Vagina (tissue), 2 donors: ENCODE data around the gene CIAO2B. TPM values are rescaled to one million over a fixed set of nuclear protein-coding genes. Genes with fewer than 3 reads are reported as not detected.
"Not testable (repeated sequence)": the region's sequence is repeated elsewhere in the genome, so short reads cannot be mapped to it uniquely, and the experiment has no call there.

Experiments used
- DNase-seq, 2 donors: peaks; one replicate each; pipeline ENCODE4 v3.0.0-alpha.2; 2017; ENCODE audit errors: extremely low spot score in 2 of 2
- H3K27ac ChIP-seq: fragments of 200-600 bp; sonication (generic); one replicate; pipeline ENCODE4 v1.5.1; 2019
- H3K27me3 ChIP-seq: fragments of 200-600 bp; sonication (generic); one replicate; pipeline ENCODE4 v1.5.1; 2019
- H3K36me3 ChIP-seq, 2 donors: fragments of 200-600 bp; sonication (generic); one replicate each; pipeline ENCODE4 v1.5.1; 2017 to 2019
- H3K4me1 ChIP-seq: fragments of 200-600 bp; sonication (generic); one replicate; pipeline ENCODE4 v1.5.1; 2019
- H3K4me3 ChIP-seq, 2 donors: fragments of 200-600 bp; sonication (generic); 1 replicate in 1 of 2; 2 replicates in 1 of 2; pipeline ENCODE4 v1.5.1; 2016 to 2019
- H3K9me3 ChIP-seq: fragments of 200-600 bp; sonication (generic); one replicate; pipeline ENCODE4 v1.5.1; 2019
- POLR2A ChIP-seq, 2 donors: fragments of 450-650 bp; IDR thresholded peaks; one replicate each; pipeline ENCODE4 v1.6.1; 2017; ENCODE audit warnings: antibody characterized with exemption in 2 of 2, mild to moderate bottlenecking in 2 of 2, moderate library complexity in 2 of 2
- POLR2AphosphoS5 ChIP-seq, 2 donors: sonication (generic); formaldehyde crosslinking; IDR thresholded peaks; one replicate each; pipeline ENCODE4 v1.9.0; 2017; ENCODE audit warnings: antibody characterized with exemption in 2 of 2, mild to moderate bottlenecking in 2 of 2, low read depth in 1 of 2; ENCODE audit not compliant: insufficient read depth in 1 of 2
- intact Hi-C: fragments of 100-400 bp; cut with DNase I; formaldehyde crosslinking; loops from one replicate; pipeline ENCODE4 v1.15.1; 2023
- total RNA-seq: library from RNA; depleted of rRNA; stranded (reverse); fragments of >200 nt; gene quantifications from one replicate; pipeline ENCODE4 v1.2.3, GENCODE V29; 2016
- TF ChIP-seq, protein P1 (sequence below), 3 experiments: fragments of 450-650 bp in 2 of 3; fragments of 200-600 bp in 1 of 3; sonication (generic) in 1 of 3; IDR thresholded peaks; one replicate each; pipeline ENCODE4 v1.5.1; 2017 to 2019; ENCODE audit warnings: antibody characterized with exemption in 3 of 3, mild to moderate bottlenecking in 2 of 3, moderate library complexity in 2 of 3

Gene CIAO2B
- total RNA-seq, 1 donor from 2014 or later, result 105 TPM

DNA sequence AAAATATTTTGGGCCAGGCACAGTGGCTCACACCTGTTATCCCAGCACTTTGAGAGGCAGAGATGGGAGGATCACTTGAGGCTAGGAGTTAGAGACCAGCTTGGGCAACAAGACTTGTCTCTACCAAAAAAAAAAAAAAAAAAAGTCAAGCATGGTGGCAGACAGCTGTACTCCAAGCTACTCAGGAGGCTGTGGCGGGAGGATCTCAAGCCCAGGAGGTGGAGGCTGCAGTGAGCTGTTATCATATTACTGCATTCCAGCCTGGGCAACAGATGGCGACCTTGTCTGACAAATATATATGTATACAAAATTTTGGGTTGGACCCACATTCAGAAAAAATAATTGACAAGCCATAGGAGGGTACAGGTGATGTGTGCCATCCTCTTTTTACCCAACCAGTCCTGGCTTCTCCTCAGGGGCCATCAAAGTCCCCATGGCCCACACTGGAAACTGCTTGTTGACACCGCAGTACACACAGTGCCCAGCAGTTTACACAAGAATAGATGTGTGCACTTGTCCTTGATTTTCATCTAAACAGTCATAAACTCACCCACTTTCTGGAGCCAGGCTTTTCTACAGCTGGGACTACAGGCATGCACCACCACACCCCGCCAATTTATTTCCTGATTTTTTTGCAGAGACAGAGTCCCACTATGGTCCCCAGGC, 2.8 kb upstream of the CIAO2B start:
- H3K4me3 ChIP-seq, result no peak overlapping the region
- DNase-seq, result no peak
- peaks cover 53% of the 10 kb centered on the region for H3K4me1 ChIP-seq
- no peak overlapping the region for H3K27ac ChIP-seq
- peaks cover 0 to 37% of the 10 kb centered on the region in 2 donors for H3K36me3 ChIP-seq
- no peaks in the 10 kb centered on the region for H3K27me3 ChIP-seq
- TF ChIP-seq, protein P1, sequence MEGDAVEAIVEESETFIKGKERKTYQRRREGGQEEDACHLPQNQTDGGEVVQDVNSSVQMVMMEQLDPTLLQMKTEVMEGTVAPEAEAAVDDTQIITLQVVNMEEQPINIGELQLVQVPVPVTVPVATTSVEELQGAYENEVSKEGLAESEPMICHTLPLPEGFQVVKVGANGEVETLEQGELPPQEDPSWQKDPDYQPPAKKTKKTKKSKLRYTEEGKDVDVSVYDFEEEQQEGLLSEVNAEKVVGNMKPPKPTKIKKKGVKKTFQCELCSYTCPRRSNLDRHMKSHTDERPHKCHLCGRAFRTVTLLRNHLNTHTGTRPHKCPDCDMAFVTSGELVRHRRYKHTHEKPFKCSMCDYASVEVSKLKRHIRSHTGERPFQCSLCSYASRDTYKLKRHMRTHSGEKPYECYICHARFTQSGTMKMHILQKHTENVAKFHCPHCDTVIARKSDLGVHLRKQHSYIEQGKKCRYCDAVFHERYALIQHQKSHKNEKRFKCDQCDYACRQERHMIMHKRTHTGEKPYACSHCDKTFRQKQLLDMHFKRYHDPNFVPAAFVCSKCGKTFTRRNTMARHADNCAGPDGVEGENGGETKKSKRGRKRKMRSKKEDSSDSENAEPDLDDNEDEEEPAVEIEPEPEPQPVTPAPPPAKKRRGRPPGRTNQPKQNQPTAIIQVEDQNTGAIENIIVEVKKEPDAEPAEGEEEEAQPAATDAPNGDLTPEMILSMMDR (IDR thresholded peaks at IDR 0.05), result no peak
- no peak for TF ChIP-seq POLR2A (IDR thresholded peaks at IDR 0.05)
- no peak for TF ChIP-seq POLR2AphosphoS5 (IDR thresholded peaks at IDR 0.05; ENCODE audit: insufficient read depth in 1 of 2, low read depth in 1 of 2)
- H3K9me3 ChIP-seq, result no peaks in the 10 kb centered on the region
- intact Hi-C loops, result no loop called here

DNA sequence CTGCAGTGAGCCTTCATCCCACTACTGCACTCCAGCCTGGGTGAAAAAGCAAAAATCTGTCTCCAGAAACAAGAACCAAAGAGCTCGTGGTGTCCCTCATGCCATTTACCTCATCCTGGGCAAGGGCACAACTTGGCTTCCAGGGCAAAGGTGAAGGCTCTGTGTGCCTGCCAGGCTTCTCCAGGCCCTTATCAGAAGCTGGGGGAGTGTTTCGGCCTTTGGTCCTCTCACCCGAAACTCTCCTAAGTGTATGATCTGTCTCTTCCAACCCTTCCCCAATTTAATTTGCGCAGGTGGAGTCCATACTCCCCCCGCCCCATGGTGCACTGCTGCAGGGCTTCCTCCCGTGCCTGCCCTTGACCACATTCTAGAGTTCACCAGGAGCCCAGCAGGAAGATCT, 2.3 kb upstream of the CIAO2B start:
- no peak for TF ChIP-seq POLR2A (IDR thresholded peaks at IDR 0.05)
- TF ChIP-seq, protein P1 (IDR thresholded peaks at IDR 0.05), result no peak
- TF ChIP-seq POLR2AphosphoS5 (IDR thresholded peaks at IDR 0.05; ENCODE audit: insufficient read depth in 1 of 2, low read depth in 1 of 2), result no peak
- no peaks in the 10 kb centered on the region for H3K27me3 ChIP-seq
- no peaks in the 10 kb centered on the region for H3K9me3 ChIP-seq
- intact Hi-C loops, result no loop called here
- H3K4me1 ChIP-seq, result peaks cover 55% of the 10 kb centered on the region
- peak overlapping the region; percentile 73 to 94 for H3K4me3 ChIP-seq
- no peak overlapping the region for H3K27ac ChIP-seq
- no peak for DNase-seq
- peaks cover 0 to 31% of the 10 kb centered on the region in 2 donors for H3K36me3 ChIP-seq

DNA sequence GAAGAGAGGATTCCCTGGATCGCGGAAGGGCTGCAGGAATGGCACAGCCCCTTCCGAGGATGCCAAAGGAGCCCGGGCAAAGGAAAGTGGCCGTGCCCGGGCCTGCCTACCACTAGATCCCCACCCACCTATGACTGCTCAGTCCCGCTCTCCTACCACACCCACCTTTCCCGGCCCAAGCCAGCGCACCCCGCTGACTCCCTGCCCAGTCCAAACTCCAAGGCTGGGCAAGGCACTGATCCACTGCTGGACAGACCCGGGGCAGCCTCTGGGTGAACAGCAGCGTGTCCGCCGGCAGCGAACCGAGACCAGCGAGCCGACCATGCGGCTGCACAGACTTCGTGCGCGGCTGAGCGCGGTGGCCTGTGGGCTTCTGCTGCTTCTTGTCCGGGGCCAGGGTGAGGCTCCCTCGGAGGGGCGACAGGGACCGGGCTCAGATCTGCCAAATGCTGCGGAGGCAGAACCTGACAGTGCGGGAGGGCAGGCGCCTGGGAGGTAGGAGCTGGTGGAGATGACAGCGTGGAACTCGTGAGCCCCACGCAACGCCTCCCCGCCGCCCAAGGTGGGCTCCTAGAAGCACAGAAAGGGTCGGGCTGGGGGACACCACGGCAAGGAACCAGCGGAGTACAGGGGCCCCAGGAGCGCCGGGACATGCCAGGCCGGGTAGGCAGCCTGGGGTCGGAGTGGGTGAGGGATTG, 1.3 kb upstream of the CIAO2B start, which contains the start of gene CES2:
CES2 (plus strand) TSS at position 203 of the 698 bp plus-strand sequence; CDS start at position 323, 120 bp downstream.
- H3K27ac ChIP-seq, result peak within 1 kb of the TSS; percentile 90
- no peak for TF ChIP-seq POLR2AphosphoS5 (IDR thresholded peaks at IDR 0.05; ENCODE audit: insufficient read depth in 1 of 2, low read depth in 1 of 2)
- TF ChIP-seq, protein P1 (IDR thresholded peaks at IDR 0.05), result no peak
- peak in 1 of 2 donors; percentile 13 for TF ChIP-seq POLR2A (IDR thresholded peaks at IDR 0.05)
- H3K4me1 ChIP-seq, result peaks cover 55% of the 10 kb centered on the region
- H3K36me3 ChIP-seq, result peaks cover 0 to 21% of the 10 kb centered on the region in 2 donors
- no peak for DNase-seq
- intact Hi-C loops, result no loop called here
- no peaks in the 10 kb centered on the region for H3K27me3 ChIP-seq
- peak within 1 kb of the TSS; percentile 73 to 94 for H3K4me3 ChIP-seq
- H3K9me3 ChIP-seq, result no peaks in the 10 kb centered on the region

GRCh38 chr16:66934839-66935313, 674 bp upstream of the CIAO2B start:
- H3K9me3 ChIP-seq, H3K27me3 ChIP-seq, DNase-seq, intact Hi-C loops: not testable (repeated sequence)
- peak overlapping the region; percentile 90 for H3K27ac ChIP-seq
- peaks cover 0 to 15% of the 10 kb centered on the region in 2 donors for H3K36me3 ChIP-seq
- H3K4me1 ChIP-seq, result peaks cover 55% of the 10 kb centered on the region
- H3K4me3 ChIP-seq, result peak overlapping the region; percentile 73 to 94
- TF ChIP-seq, protein P1 (IDR thresholded peaks at IDR 0.05), result peak in 1 of 3 experiments; percentile 1

GRCh38 chr16:66933776-66934137, 445 bp downstream of the CIAO2B start:
- Histone ChIP-seq H3K4me1 (peaks cover 55% of the 10 kb centered on the region), H3K36me3 (peaks cover 0 to 5% of the 10 kb centered on the region in 2 donors)
- intact Hi-C loops, result no loop called here

More at GRCh38 chr16:66933776-66934137, 445 bp downstream of the CIAO2B start:
- no peak for DNase-seq
- Histone ChIP-seq H3K4me3 (peak overlapping the region; percentile 73 to 94), H3K9me3 (no peaks in the 10 kb centered on the region), H3K27me3 (no peaks in the 10 kb centered on the region), H3K27ac (peak overlapping the region; percentile 90)
- TF ChIP-seq POLR2AphosphoS5 (IDR thresholded peaks at IDR 0.05; ENCODE audit: insufficient read depth in 1 of 2, low read depth in 1 of 2) (no peak), POLR2A (IDR thresholded peaks at IDR 0.05) (no peak)
